ENCODE measurements around the gene IL1R1.

IL1R1 gene

DNA sequence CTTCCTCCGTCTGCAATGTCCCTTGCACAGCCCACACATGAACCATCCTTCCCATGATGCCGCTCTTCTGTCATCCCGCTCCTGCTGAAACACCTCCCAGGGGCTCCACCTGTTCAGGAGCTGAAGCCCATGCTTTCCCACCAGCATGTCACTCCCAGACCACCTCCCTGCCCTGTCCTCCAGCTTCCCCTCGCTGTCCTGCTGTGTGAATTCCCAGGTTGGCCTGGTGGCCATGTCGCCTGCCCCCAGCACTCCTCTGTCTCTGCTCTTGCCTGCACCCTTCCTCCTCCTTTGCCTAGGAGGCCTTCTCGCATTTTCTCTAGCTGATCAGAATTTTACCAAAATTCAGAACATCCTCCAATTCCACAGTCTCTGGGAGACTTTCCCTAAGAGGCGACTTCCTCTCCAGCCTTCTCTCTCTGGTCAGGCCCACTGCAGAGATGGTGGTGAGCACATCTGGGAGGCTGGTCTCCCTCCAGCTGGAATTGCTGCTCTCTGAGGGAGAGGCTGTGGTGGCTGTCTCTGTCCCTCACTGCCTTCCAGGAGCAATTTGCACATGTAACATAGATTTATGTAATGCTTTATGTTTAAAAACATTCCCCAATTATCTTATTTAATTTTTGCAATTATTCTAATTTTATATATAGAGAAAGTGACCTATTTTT, 35.4 kb downstream of the IL1R1 start:
- no peak for DNase-seq

DNA sequence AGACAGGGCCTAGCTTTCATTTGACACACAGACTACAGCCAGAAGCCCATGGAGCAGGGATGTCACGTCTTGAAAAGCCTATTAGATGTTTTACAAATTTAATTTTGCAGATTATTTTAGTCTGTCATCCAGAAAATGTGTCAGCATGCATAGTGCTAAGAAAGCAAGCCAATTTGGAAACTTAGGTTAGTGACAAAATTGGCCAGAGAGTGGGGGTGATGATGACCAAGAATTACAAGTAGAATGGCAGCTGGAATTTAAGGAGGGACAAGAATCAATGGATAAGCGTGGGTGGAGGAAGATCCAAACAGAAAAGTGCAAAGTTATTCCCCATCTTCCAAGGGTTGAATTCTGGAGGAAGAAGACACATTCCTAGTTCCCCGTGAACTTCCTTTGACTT, 36.5 kb downstream of the IL1R1 start:
- no peak for DNase-seq

DNA sequence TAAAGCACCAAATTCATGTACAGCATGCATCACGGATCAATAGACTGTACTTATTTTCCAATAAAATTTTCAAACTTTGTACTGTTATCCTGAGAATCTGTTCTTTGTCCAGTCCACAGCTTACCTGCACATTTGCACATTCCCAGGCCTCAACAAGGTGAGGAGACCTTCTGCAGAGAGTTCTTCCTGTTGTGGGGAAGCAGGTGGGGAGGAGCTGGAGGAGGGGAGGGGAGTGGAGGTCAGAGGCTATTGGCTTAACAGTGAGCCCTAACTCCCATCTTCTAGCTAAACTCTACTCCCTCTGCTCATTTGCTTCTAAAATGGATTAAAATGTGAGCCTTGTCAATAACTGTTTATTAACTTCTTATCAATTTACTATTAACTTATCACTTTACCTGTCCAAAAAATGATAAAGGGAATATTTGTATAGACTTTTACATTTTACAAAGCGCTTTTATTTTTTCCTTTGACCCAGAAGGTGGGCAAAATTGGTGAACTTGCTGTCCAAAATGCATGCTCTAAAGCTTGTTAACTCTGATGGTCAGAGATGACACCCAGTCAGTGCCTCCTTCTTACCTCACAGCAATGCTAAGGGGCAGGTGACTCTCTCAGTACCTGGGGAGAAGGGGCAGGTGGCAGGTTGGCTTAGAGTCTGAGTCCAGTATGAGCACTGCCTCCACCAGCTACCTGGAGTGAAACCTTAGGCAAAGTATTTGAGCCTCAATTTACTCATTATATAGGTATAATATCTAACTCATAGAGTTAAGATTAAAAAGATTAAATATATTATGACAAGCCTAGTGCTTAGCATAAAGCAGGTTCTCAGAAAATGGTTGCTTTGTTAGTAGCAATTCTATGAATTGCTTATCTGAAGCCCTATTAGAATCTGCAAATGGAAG, 37.5 kb downstream of the IL1R1 start:
- no peak for DNase-seq

DNA sequence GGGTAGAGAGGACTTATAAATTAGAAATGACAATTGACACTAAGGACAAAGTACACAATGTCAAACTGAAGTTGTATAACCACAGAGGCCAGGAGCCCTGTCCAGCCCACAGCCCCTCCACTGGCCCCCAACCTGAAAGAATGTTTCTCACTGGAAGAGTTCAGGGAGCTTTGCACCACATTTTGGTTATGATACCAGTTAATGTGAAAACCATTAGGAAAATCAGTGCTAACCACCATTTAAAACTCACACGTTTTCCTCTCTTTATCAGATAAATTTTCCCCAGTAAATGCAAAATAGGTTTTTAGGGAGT, 38.1 kb downstream of the IL1R1 start:
- no peak for DNase-seq

DNA sequence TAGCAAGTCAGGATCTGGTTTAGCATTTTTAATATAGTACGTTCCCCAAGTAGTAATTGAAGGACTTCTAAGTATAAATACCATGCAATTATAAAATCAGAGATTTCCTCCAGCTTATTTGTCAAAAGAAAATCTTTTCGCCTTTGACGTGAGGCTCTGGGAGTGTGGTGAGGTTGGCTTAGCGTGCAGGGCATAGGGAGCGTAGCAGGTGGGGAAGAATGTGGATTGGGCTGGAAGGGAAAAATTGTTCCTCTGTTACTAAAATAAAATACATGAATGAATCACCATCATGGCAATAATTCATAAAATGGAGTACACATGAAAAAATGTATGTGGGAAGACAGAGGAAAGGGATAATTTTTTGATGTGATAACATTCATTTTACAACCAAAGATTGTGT, 38.8 kb downstream of the IL1R1 start:
- DNase-seq: no peak

DNA sequence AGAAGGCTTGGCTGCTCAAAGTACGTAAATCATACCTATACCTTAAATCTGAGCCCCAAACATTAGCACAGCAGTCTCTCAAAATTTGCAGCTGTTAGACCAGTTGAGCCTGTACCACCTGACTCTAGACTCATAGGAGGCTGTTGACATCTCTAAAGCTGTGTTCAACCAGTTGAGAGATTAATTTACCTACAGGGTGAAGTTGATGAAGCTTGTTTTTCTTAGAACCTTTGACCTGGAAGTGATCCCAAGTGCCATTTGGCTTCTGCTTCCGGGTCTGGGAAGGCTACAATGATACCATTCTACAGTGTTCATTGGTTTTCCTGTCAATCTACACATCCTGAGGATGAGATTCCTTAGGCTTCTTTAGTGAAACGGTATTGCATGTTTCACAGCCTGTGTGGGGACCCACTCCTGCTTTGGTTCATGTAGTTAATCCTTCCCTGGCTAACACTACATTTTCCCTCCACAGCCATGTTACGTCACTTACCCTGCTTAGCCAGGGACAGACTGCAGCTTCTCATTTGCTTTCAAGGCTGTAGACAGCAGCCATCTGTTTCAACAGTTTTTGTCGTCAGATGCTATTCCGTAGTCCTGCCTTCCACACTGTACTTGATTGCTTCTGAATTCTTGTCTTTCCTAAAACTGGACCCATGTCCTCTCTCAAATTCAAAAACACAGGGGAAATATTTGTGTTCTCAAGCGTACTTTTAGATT, 39.5 kb downstream of the IL1R1 start:
- no peak for DNase-seq

DNA sequence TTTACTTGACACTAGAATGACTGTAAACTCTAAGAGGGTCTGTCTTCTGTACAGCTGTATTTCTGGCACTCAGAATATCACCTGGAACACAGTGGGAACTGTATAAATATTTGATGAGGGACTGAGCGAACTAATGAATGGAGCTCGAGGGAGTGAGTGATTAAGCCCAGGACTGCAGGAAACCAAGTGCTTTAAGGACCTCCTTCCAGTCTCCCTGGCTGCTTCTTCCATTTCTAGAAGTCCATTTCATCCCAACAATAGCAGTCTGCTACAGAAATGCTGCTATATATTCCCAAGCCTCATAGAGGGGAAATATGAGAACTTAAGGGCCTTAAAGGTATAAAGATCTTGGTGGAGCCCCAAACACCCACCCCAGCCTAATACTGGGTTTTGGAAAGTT, 41.5 kb downstream of the IL1R1 start:
- DNase-seq: no peak

DNA sequence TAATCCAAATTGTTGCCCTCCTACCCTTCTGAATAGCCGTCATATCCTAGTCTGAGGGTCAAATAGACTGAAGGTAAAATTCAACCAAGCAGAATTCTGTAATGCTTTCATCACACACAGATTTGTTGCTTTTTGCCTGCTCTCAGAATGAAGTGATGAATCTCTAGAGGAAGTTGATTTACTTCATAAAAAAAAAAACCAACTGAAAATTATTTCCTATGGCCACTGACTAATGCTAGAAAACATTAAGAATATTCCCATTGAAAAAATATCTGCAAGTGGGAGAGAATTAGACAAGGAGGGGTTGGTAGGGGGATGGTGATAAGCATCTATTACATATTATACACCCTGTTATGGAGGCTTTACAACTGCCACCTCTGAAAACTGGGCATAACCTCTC, 42.0 kb downstream of the IL1R1 start:
- no peak for DNase-seq

DNA sequence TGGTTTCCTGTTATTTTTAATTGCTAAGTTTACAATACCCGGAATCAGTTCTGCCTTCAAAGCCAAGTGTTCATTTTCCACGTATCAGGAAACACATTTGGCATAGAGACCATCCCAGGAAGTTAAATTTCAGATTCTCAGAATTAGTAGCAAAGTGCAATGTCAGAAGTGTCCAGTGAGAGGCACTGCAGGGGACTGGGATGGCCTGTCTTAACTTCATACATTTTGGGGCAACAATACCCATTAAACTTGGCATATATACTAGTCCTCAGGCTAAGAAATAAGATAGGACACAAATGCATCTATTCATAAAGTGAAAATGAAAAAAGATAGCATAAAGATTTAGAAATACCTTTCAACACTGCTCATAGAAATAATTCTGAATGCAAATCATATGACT, 42.8 kb downstream of the IL1R1 start:
- peak; percentile 9 for DNase-seq

DNA sequence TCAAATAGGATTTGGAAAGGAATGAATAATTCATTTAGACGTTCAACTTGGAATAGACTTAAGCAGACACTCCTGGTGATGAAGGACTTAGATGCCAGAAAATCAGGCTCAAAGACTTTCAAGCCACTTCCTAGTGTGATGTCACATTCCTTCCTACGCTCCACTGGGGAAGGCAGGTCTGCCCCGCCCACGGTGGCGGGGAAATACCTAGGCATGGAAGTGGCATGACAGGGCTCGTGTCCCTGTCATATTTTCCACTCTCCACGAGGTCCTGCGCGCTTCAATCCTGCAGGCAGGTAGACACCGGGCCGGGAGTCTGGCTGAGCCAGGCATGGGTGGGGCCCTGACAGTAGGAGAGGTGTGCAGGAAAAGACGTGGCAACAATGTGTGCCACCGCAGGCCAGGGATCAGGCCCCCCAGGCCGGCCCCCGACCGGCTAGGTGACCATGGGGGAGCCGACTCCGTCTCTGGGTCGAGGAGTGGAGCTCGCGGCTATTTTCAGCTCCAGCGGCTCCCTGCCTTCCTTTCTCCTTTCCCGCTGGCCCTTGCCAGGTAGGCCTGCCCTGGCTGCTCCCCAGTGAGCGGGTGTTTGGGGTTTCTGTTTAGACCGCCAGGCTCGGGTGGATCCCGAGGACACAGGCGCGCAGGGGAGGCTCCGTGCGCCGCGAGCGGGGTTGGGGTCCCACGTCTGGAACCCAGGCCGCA, 44.4 kb downstream of the IL1R1 start, which contains the start of gene IL1RL2:
Gene IL1RL2 (plus strand): TSS at position 233 of the 705 bp plus-strand sequence. CDS start 845 bp downstream, outside the sequence.
- DNase-seq: no peak

DNA sequence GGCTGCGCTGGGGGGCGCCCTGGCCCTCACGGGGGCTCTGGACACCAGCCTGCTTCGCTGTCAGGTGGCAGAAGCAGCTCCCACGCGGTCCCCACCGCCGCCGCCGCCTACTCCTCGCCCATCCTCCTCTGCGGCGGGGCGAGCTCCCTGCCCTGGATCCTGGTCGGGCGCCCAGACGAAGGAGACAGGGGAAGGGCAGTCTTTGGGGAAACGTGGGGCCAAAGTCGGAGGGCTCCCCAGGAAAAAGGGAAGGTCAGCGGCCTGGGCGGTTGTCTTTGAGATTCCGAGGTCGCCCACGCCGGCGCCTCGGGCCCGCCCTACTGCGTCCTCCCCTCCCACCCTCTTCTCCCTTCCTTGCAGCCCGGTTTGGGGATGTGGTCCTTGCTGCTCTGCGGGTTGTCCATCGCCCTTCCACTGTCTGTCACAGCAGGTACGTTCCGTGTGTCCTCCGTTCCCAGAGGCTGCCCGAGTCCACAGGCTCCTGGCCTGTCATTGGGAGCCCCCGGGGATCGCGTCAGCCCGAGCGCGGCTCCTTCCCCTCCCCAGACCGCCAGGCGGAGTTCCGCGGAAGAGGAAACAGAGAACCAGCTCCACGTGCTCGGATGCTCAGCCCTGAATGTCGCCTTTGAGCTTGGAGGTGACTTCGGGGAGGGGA, 45.1 kb downstream of the IL1R1 start:
- peak; percentile 32 for DNase-seq

DNA sequence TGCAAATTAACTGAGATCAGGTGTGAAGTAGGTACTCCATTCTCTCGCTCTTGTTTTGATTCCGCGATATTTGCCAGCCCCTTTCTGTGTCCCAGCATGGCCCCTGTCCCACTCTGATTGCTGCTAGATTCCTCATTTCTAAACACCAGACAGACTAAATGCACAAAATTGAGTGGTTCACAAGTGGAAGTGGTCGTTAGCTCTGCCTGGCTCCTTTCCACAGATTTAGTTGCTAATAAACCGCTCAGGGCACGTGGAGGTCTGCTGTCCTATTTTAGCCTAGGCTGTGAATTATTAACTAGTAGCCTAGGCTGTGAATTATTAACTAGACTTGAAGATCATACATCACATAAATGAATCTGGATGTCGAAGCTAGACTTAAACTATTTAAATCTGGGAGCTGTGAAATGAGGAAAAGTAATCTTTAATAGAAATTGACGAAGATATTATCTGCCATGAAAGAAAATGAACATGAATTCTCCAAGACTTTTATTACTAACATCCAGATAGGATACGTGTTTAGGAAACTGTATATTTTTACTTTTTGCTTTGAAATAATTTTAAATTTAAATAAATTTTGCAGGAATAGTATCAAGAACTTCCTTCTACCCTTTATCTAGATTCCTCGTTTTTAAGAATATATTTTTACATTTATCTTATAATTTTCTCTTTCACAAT, 48.0 kb downstream of the IL1R1 start:
- no peak for DNase-seq

DNA sequence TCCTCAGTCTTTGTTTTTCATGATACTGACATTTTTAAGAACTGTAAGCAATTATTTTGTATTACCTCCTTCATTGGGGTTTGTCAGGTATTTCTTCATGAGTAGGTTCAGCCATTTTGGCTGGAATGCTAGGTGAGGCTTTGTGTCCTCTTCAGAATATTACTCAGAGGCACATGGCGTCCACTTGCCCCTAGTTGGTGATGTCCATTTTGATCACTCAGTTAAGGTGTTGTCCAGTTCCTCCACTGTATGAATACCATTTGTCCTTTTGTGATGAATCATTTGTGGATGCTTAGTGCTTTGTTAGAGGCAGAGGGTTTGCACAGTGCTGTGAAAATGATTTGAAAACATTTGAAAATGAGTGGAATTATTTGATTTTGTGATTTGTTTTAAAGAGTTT, 49.0 kb downstream of the IL1R1 start:
- no peak for DNase-seq

DNA sequence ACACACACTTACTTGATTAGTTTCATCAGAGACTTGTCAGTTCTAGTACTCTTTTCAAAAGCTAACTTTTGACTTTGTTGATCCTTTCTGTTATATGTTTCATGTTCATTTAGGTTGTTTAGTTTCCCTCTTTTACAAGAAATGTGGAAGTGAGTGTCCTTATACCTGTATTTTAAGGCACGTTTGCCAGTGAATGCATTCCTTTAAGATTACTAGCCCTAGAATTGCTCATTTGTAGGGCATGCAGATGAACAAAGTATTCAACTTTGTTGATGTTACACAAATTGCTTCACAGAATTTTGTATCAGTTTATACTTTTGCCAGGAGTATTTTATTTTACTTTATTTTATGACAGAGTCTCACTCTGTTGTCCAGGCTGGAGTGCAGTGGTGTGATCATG, 50.5 kb downstream of the IL1R1 start:
- no peak for DNase-seq

DNA sequence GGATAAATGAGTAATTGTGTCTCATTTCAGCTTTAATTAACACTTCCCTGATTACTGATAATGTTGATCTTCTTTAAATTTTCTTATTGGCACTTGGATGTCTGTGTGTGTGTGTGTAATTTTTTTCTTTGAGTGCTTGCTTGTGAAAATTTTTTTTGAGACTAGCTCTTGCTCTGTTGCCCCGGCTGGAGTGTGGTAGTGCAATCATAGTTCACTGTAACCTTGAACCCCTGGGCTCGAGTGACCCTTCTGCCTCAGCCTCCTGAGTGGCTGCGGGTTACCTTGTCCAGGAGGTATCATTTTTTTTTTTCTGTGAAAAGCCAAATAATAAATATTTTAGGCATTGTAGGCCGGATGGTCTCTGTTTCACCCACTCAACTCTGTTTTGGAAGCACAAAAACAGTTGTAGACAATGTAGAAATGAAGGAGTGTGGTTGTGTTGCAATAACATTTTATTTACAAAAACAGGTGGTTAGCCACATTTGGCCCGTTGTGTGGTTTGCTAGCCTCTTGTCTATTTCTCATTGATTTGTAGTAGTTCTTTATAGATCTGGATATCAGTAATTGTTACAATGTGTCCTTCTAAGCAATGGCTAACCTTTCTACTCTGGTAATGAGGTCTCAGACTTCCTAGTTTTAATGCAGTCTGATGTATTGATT, 52.2 kb downstream of the IL1R1 start:
- DNase-seq: no peak

DNA sequence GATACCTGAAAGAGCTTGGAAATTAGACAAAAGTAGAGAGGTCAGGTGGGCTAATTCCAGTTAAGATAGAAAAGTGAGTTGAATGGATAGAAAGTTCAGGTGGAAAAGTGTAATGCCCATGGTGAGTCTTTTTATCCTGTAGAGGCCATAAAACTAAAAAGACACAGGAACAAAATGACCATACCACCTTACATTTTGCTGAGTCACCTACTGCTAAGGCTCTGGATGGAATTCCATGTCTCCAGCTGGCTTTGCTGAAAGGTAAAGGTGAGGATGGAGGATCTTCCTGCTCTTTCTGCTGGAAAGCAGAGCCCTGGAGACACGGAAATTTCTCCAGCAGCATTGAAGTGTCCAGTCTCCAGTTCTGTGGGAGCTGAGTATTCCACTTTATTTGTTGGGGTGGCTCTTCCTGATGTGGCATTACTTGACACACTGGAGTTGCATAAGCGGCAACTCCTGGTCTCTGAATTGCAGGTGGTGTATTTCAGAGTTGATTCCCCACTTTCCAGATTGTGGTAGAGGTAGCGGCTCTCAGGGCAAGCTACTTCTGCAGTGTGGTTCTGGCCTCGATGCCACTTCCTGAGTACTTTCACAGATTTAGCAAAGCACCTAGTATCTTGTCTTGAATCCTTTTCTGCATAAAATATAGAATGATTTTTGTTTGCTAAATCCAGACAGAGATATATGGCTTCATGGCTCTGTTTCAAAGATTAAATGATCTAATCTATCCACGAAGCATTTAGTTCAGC, 55.0 kb downstream of the IL1R1 start:
- no peak for DNase-seq

DNA sequence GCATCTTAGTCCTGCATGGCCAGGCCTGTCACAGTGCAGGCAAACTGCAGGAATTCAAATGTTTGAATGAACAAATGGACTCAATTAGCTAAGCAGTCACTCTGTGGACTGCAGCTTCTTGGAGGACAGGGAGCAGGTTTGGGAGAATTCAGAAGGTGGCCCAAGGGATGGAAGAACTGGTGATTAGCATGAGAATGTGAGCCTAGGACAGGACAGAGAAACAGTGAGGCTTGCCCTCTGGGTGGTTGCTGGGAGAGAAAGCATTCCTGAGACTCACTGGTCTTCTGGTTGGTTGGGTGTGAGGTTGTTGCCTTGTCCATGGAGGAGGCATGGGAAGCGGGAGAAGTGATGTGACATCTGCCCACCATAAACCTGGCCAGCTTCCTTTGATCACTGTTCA, 58.0 kb downstream of the IL1R1 start:
- DNase-seq: no peak

DNA sequence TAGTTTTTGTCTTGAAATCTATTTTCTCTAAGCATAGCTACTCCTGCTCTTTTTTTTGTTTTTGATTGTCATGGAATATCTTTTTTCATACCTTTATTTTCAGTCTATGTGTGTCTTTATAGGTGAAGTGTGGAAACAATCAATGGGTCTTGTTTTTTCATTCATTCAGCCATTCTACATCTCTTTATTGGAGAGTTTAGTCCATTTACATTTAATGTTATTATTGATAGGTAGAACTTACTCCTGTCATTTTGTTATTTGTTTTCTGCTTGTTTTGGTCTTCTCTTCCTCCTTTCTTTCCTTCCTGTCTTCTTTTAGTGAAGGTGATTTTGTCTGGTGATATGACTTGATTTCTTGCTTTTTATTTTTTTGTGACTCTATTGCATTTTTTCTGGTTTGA, 62.1 kb downstream of the IL1R1 start:
- no peak for DNase-seq

DNA sequence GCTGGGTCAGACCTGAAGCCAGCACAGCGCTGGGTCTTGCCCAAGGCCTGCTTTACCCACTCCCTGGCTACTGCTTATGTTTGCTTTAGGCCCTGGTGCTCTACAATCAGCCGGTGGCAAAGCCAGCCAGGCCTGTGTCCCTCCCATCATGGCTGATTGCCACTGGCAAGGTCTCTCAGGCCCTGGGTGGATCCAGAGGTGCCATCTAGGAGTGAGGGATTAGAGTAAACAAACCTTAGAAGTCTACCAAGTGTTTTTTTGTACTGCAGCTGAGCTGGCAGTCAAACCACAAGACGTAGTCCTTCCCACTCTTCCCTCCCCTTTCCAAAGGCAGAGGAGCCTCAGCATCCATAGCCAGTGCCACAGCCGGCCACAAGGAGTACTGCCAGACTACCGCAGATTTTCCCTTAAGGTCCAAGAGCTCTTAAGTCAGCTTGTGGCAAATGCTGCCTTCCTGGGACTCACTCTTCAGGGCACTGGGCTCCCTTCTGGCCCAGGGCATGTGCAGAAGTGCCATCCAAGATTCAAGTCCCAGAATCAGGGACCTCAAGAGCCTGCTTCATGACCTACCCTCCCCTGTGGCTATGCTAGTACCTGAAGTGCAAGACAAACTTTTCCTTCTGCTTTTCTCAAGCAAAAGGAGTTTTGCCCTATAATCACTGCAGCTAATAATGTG, 64.3 kb downstream of the IL1R1 start:
- no peak for DNase-seq

DNA sequence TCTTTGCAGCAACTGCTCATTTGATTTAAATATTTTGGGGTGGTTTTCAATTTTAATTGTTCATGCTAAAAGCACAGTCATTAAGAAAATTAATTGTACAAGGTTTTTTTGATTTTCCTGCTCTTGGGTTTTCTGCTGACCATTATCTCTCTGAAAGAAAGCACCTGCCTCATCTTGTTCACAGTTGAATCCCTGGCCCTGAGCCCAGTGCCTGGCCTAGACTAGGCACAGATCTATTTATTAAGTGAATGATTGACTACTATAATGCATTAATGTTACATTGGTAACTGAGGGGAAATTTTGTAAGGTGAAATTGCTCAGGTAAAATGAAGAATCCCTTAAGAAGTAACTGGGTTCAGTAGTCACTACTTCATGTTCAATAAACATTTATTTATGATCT, 66.2 kb downstream of the IL1R1 start:
- DNase-seq: no peak
